Mesenchymal stem cell (in vitro differentiated cells and primary cell): ENCODE measurements around the gene CLEC16A.
A peak's percentile ranks its signal among the peaks of the same experiment; 100 is the strongest.

Experiments
- DNase-seq: peaks from one replicate; pipeline ENCODE4 v3.0.0-alpha.2; 2013
- H2AFZ ChIP-seq: one replicate; pipeline ENCODE4 v1.6.1; 2013; ENCODE audit warnings: low read depth, mild to moderate bottlenecking, control low read depth, inconsistent platforms, low read length, moderate library complexity
- H2AK5ac ChIP-seq: 2 replicates; pipeline ENCODE4 v1.6.1; 2013; ENCODE audit warnings: low read length, moderate library complexity, mild to moderate bottlenecking, inconsistent platforms; ENCODE audit not compliant: severe bottlenecking
- H2BK120ac ChIP-seq: one replicate; pipeline ENCODE4 v1.6.1; 2013; ENCODE audit warnings: low read depth, mild to moderate bottlenecking, inconsistent platforms, low read length, moderate library complexity
- H2BK12ac ChIP-seq, 2 experiments: one replicate each; pipeline ENCODE4 v1.6.1; 2013; ENCODE audit warnings: inconsistent platforms in 2 of 2, low read length in 2 of 2, mild to moderate bottlenecking in 2 of 2, moderate library complexity in 2 of 2, control low read depth in 1 of 2
- H2BK15ac ChIP-seq: one replicate; pipeline ENCODE4 v1.6.1; 2013; ENCODE audit warnings: mild to moderate bottlenecking, low read depth, inconsistent platforms; ENCODE audit not compliant: poor library complexity, severe bottlenecking
- H2BK5ac ChIP-seq: 2 replicates; pipeline ENCODE4 v1.6.1; 2013; ENCODE audit warnings: low read depth, mild to moderate bottlenecking, low read length, control low read depth, inconsistent platforms; ENCODE audit not compliant: poor library complexity, severe bottlenecking
- H3K14ac ChIP-seq, 2 experiments: one replicate each; pipeline ENCODE4 v1.6.1; 2013; ENCODE audit warnings: inconsistent platforms in 2 of 2, low read length in 2 of 2, control low read depth in 1 of 2, mild to moderate bottlenecking in 1 of 2, moderate library complexity in 1 of 2
- H3K18ac ChIP-seq, 2 experiments: one replicate each; pipeline ENCODE4 v1.6.1; 2013; ENCODE audit warnings: inconsistent platforms in 2 of 2, low read length in 2 of 2, control low read depth in 1 of 2, low read depth in 1 of 2, mild to moderate bottlenecking in 1 of 2
- H3K23ac ChIP-seq, 2 experiments: one replicate each; pipeline ENCODE4 v1.6.1; 2013; ENCODE audit warnings: inconsistent platforms in 2 of 2, low read length in 2 of 2, mild to moderate bottlenecking in 2 of 2, moderate library complexity in 2 of 2, control low read depth in 1 of 2
- H3K27ac ChIP-seq: 2 replicates; pipeline ENCODE4 v1.5.1; 2013; ENCODE audit warnings: mild to moderate bottlenecking, moderate library complexity, low read length, control low read depth, inconsistent platforms; ENCODE audit not compliant: poor library complexity, severe bottlenecking
- H3K27me3 ChIP-seq, 2 experiments: 2 replicates each; pipeline versions ENCODE4 v1.6.1 to v1.7.0; 2013; ENCODE audit warnings: low read length in 2 of 2, mild to moderate bottlenecking in 2 of 2, moderate library complexity in 2 of 2, control low read depth in 1 of 2, inconsistent platforms in 1 of 2; ENCODE audit not compliant: control insufficient read depth in 1 of 2, insufficient read depth in 1 of 2
- H3K36me3 ChIP-seq, 2 experiments: 2 replicates each; pipeline versions ENCODE4 v1.6.1 to v1.7.0; 2013; ENCODE audit warnings: low read length in 2 of 2, control low read depth in 1 of 2, inconsistent platforms in 1 of 2, low read depth in 1 of 2, mild to moderate bottlenecking in 1 of 2; ENCODE audit not compliant: insufficient read depth in 2 of 2, control insufficient read depth in 1 of 2
- H3K4ac ChIP-seq, 2 experiments: one replicate each; pipeline ENCODE4 v1.6.1; 2013; ENCODE audit warnings: inconsistent platforms in 2 of 2, low read length in 2 of 2, mild to moderate bottlenecking in 2 of 2, moderate library complexity in 2 of 2, control low read depth in 1 of 2, low read depth in 1 of 2
- H3K4me1 ChIP-seq: 2 replicates; pipeline ENCODE4 v1.6.1; 2013; ENCODE audit warnings: low read depth, low read length, control low read depth; ENCODE audit not compliant: control insufficient read depth, insufficient read depth
- H3K4me2 ChIP-seq: 2 replicates; pipeline ENCODE4 v1.6.1; 2013; ENCODE audit warnings: low read length, mild to moderate bottlenecking, inconsistent platforms; ENCODE audit not compliant: poor library complexity, severe bottlenecking
- H3K4me3 ChIP-seq, 2 experiments: 2 replicates each; pipeline versions ENCODE4 v1.5.1 to v1.7.0; 2013; ENCODE audit warnings: low read length in 2 of 2, mild to moderate bottlenecking in 2 of 2, control low read depth in 1 of 2, low read depth in 1 of 2; ENCODE audit not compliant: insufficient read depth in 1 of 2
- H3K79me1 ChIP-seq: replicated peaks from 2 replicates; pipeline ENCODE4 v1.6.1; 2013; ENCODE audit warnings: mild to moderate bottlenecking, control low read depth, low read length, inconsistent platforms; ENCODE audit not compliant: poor library complexity, severe bottlenecking
- H3K9ac ChIP-seq: 2 replicates; pipeline ENCODE4 v1.7.0; 2013; ENCODE audit warnings: mild to moderate bottlenecking, low read length, moderate library complexity
- H3K9me3 ChIP-seq: 2 replicates; pipeline ENCODE4 v1.7.0; 2013; ENCODE audit warnings: mild to moderate bottlenecking, low read length; ENCODE audit not compliant: control insufficient read depth
- H4K8ac ChIP-seq: one replicate; pipeline ENCODE4 v1.6.1; 2013; ENCODE audit warnings: inconsistent platforms, mild to moderate bottlenecking, low read length, moderate library complexity
- H4K91ac ChIP-seq: one replicate; pipeline ENCODE4 v1.6.1; 2013; ENCODE audit warnings: mild to moderate bottlenecking, low read length, inconsistent platforms
- WGBS: methylation state at CpG from one replicate; pipeline ENCODE4 v1.1.7; 2013; ENCODE audit warnings: mixed read lengths; 5-methylcytosine and 5-hydroxymethylcytosine counted together

CLEC16A gene

DNA sequence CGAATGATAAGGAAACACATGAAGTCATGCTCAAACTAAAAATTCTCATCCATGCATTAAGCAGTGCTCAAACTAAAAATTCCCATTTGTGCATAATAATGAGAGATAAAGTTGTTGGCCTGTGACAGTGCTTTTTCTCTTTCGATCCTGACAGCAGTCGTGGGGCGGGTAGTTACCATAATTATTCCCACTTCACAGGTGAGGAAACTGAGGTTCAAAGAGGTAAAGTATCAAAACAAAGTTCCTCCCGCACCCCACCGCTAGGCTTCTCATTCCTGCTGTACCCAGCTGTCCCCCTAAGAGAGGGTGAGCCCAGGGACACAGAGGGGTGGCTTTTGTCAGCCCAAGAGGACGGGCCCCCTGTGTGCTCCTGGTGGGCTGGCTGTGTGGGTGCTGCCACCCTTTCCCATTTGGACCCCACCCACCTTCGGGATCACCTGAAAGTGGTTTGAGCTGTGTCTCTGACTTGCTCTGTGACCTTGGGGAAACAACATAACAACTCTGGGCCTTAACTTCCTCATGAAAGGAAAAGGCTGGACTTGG, 92.6 kb downstream of the CLEC16A start:
- H3K4me2 ChIP-seq, result no peak overlapping the region
- peak overlapping the region in 1 of 2 experiments; percentile 90 for H2BK12ac ChIP-seq
- peak overlapping the region in 1 of 2 experiments; percentile 54 for H3K18ac ChIP-seq
- no peak overlapping the region for H3K23ac ChIP-seq
- H3K27ac ChIP-seq, result no peak overlapping the region
- no peak overlapping the region for H4K8ac ChIP-seq
- H4K91ac ChIP-seq, result peak overlapping the region; percentile 96
- peaks cover 38 to 61% of the 10 kb centered on the region in 2 experiments for H3K36me3 ChIP-seq
- no peak overlapping the region for H2BK120ac ChIP-seq
- no peak overlapping the region for H2BK15ac ChIP-seq
- H2AFZ ChIP-seq, result no peak overlapping the region
- no peak for DNase-seq
- peaks cover 17% of the 10 kb centered on the region for H3K79me1 ChIP-seq
- H2BK5ac ChIP-seq, result no peak overlapping the region
- no peak overlapping the region for H3K4me3 ChIP-seq
- no peaks in the 10 kb centered on the region for H3K27me3 ChIP-seq
- H3K9ac ChIP-seq, result no peak overlapping the region
- WGBS, result 97% methylated on average over 5 of the region's 8 CpGs
- H3K14ac ChIP-seq, result no peak overlapping the region
- H3K4me1 ChIP-seq, result peaks cover 5% of the 10 kb centered on the region
- no peak overlapping the region for H3K4ac ChIP-seq
- H2AK5ac ChIP-seq, result no peak overlapping the region
- no peaks in the 10 kb centered on the region for H3K9me3 ChIP-seq

DNA sequence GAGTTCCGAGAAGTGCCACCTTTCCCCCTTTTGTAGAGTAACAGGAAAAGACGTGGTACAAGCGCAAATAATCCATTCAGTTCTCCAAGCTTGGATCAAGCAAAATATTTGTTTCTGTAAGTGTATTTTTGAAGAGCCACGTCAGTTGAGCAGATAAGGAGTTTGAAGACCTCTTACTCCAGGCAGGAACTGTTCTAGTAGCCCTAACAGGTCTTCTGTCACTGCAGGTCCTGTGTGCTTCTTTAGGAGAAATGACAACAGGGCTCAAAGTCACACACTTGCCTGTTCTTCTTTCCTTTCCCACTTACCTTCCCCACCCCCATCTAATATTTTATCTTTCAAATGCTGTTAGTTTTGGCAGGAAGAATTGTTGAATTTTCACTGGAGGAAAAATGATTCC, 93.9 kb downstream of the CLEC16A start:
- H2BK5ac ChIP-seq, result no peak overlapping the region
- H3K36me3 ChIP-seq, result peaks cover 49 to 55% of the 10 kb centered on the region in 2 experiments
- no peaks in the 10 kb centered on the region for H3K27me3 ChIP-seq
- H3K9ac ChIP-seq, result no peak overlapping the region
- no peak overlapping the region for H4K91ac ChIP-seq
- H3K79me1 ChIP-seq, result peaks cover 17% of the 10 kb centered on the region
- H3K14ac ChIP-seq, result no peak overlapping the region
- H4K8ac ChIP-seq, result no peak overlapping the region
- no peak overlapping the region for H3K4ac ChIP-seq
- no peak overlapping the region for H3K4me2 ChIP-seq
- peaks cover 5% of the 10 kb centered on the region for H3K4me1 ChIP-seq
- 94% methylated on average over 4 of the region's 4 CpGs for WGBS
- no peak overlapping the region for H2BK15ac ChIP-seq
- no peaks in the 10 kb centered on the region for H3K9me3 ChIP-seq
- no peak overlapping the region for H2BK12ac ChIP-seq
- H2AK5ac ChIP-seq, result no peak overlapping the region
- no peak for DNase-seq
- H3K4me3 ChIP-seq, result no peak overlapping the region
- H3K27ac ChIP-seq, result no peak overlapping the region
- H2BK120ac ChIP-seq, result no peak overlapping the region
- no peak overlapping the region for H3K23ac ChIP-seq
- no peak overlapping the region for H2AFZ ChIP-seq
- H3K18ac ChIP-seq, result no peak overlapping the region

DNA sequence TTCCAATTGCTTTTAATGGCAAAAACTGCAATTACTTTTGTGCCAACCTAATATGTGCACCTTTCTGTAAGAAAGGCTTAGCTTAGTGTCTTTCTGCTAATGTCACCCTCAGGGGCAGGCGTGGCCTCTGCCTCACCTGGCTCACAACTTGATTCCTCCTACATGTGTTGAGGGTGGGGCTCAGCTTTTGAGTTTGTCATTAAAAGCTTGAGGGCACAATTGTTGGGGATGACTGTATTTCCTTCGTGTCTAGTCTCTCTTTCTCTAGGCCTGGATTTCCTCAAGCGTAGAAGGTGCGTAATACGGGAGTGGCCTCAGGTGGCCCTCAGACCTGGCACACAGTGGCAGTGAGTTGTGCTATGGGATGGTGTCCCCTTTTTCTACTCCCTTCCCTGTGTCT, 94.4 kb downstream of the CLEC16A start:
- Histone ChIP-seq H2BK15ac (no peak overlapping the region), H3K18ac (no peak overlapping the region), H3K27ac (no peak overlapping the region), H3K23ac (no peak overlapping the region), H2BK12ac (peak overlapping the region; percentile 47 to 57), H2AK5ac (no peak overlapping the region), H3K36me3 (peaks cover 52 to 54% of the 10 kb centered on the region in 2 experiments), H3K79me1 (peaks cover 17% of the 10 kb centered on the region), H2BK5ac (no peak overlapping the region), H2AFZ (no peak overlapping the region), H3K14ac (no peak overlapping the region), H3K27me3 (no peaks in the 10 kb centered on the region), H2BK120ac (no peak overlapping the region), H3K4me2 (no peak overlapping the region), H4K8ac (peak overlapping the region; percentile 33), H3K4me1 (peaks cover 5% of the 10 kb centered on the region), H3K9me3 (no peaks in the 10 kb centered on the region), H3K9ac (no peak overlapping the region), H3K4ac (no peak overlapping the region), H4K91ac (no peak overlapping the region), H3K4me3 (no peak overlapping the region)
- 99% methylated on average over 5 of the region's 5 CpGs for WGBS
- DNase-seq, result no peak

DNA sequence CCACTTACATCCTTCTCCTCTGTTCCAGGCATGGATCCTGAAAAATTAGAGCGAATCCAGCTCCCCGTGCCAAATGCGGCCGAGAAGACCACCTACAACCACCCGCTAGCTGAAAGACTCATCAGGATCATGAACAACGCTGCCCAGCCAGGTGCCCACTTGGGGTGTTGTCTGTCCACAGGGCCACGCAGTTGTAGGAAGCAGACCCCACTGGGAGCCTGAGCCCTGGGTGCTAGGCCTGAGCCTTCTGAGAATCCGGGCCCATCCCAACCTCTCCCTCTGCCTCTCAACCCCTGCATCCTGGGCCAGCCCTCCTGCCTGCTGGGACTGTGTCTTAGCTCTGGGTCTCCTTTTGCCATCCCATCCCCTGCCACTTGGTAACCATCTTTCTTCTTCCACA, 95.4 kb downstream of the CLEC16A start:
- Histone ChIP-seq H3K79me1 (peaks cover 10% of the 10 kb centered on the region), H2AFZ (no peak overlapping the region), H2BK12ac (no peak overlapping the region), H3K23ac (no peak overlapping the region), H3K27ac (no peak overlapping the region), H3K4me1 (peaks cover 5% of the 10 kb centered on the region), H4K91ac (peak overlapping the region; percentile 45), H3K9me3 (no peaks in the 10 kb centered on the region), H2AK5ac (no peak overlapping the region), H3K4ac (no peak overlapping the region), H2BK15ac (no peak overlapping the region), H2BK5ac (no peak overlapping the region), H3K36me3 (peaks cover 49 to 59% of the 10 kb centered on the region in 2 experiments), H3K4me2 (no peak overlapping the region), H3K18ac (no peak overlapping the region), H2BK120ac (no peak overlapping the region), H3K4me3 (no peak overlapping the region), H3K9ac (no peak overlapping the region), H3K27me3 (no peaks in the 10 kb centered on the region), H4K8ac (no peak overlapping the region), H3K14ac (no peak overlapping the region)
- 98% methylated on average over 8 of the region's 8 CpGs for WGBS
- no peak for DNase-seq
